Activated naive CD8-positive, alpha-beta T cell treated with anti-CD3 and anti-CD28 coated beads, Interleukin-2, amount 10 ng/mL, durations not matched to agents 7 days and 5 days (primary cell): ENCODE data around the gene SPEF1. TPM values are rescaled to one million over a fixed set of nuclear protein-coding genes. Genes with fewer than 3 reads are reported as not detected.
"Not testable (repeated sequence)": the region's sequence is repeated elsewhere in the genome, so short reads cannot be mapped to it uniquely, and the experiment has no call there.

ENCODE experiments used
- ATAC-seq: fragments of 150-1000 bp; cut with Tn5 transposase; one replicate; pipeline ENCODE4 v1.10.0; 2021; ENCODE audit warnings: low read depth, moderate library complexity
- POLR2A ChIA-PET: fragments of 350-600 bp; sonication (Branson Sonifier 250); formaldehyde crosslinking; loops from one replicate; lab custom pipeline; 2021; ENCODE audit warnings: antibody characterized with exemption; lab: Charles Lee
- DNase-seq: peaks from one replicate; pipeline ENCODE4 v3.0.0; 2021
- H3K27ac Mint-ChIP-seq: one replicate; pipeline ENCODE4 v1.8.0; 2022; ENCODE audit warnings: mild to moderate bottlenecking, mixed read lengths
- H3K27me3 Mint-ChIP-seq: one replicate; pipeline ENCODE4 v1.8.0; 2022; ENCODE audit warnings: mild to moderate bottlenecking, moderate library complexity, mixed read lengths
- H3K36me3 Mint-ChIP-seq: one replicate; pipeline ENCODE4 v1.8.0; 2021; ENCODE audit warnings: mild to moderate bottlenecking, mixed read lengths
- H3K4me1 Mint-ChIP-seq: one replicate; pipeline ENCODE4 v1.8.0; 2021; ENCODE audit warnings: mixed read lengths
- H3K4me3 Mint-ChIP-seq: one replicate; pipeline ENCODE4 v1.8.0; 2022; ENCODE audit warnings: mild to moderate bottlenecking, moderate library complexity, mixed read lengths
- H3K9me3 Mint-ChIP-seq: one replicate; pipeline ENCODE4 v1.8.0; 2021; ENCODE audit warnings: mixed read lengths
- total RNA-seq, 2 experiments: library from RNA; stranded (reverse); gene quantifications; one replicate each; pipeline ENCODE4 v1.2.3, GENCODE V29; 2021

Gene SPEF1
- total RNA-seq: not detected

GRCh38 chr20:3781153-3781910, at the start of gene SPEF1:
SPEF1 (minus strand) TSS chr20:3781448; CDS start chr20:3781287, 161 bp downstream.
- no peaks in the 10 kb centered on the region for H3K9me3 Mint-ChIP-seq
- peak within 1 kb of the TSS; percentile 37 for H3K4me3 Mint-ChIP-seq
- H3K36me3 Mint-ChIP-seq: peaks cover 5% of the 10 kb centered on the region
- H3K27me3 Mint-ChIP-seq: peaks cover 24% of the 10 kb centered on the region
- peak; percentile 34 for ATAC-seq
- POLR2A ChIA-PET: interaction anchor here (0.6 to 9.0 kb wide), 5 partner anchors 13 to 102 kb away, joined by 3 to 53 read pairs (median 4); partner anchors contain the start of genes ADISSP and AP5S1
- H3K27ac Mint-ChIP-seq: no peak within 1 kb of the TSS
- no peak for DNase-seq
- H3K4me1 Mint-ChIP-seq: peaks cover 33% of the 10 kb centered on the region

- ATAC-seq, H3K36me3 Mint-ChIP-seq, H3K4me3 Mint-ChIP-seq, H3K27ac Mint-ChIP-seq, POLR2A ChIA-PET, H3K4me1 Mint-ChIP-seq, H3K27me3 Mint-ChIP-seq, H3K9me3 Mint-ChIP-seq, DNase-seq: not testable (repeated sequence)
Observed at GRCh38 chr20:3829891-3830290, 48.6 kb upstream of the SPEF1 start.

- POLR2A ChIA-PET: interaction anchor here (1.5 kb wide), 1 partner anchor 42 kb away, joined by 3 read pairs; the partner anchor contains the start of gene CENPB
Observed at GRCh38 chr20:3828798-3829197, 47.5 kb upstream of the SPEF1 start.

GRCh38 chr20:3826420-3826819, 45.2 kb upstream of the SPEF1 start:
- H3K36me3 Mint-ChIP-seq: peaks cover 9% of the 10 kb centered on the region
- peaks cover 9% of the 10 kb centered on the region for H3K4me1 Mint-ChIP-seq
- POLR2A ChIA-PET: interaction anchor here (0.6 kb wide), 1 partner anchor 65 kb away, joined by 3 read pairs; no protein-coding TSS in a partner anchor
- H3K4me3 Mint-ChIP-seq: no peak overlapping the region
- no peak overlapping the region for H3K27ac Mint-ChIP-seq
- H3K27me3 Mint-ChIP-seq: no peaks in the 10 kb centered on the region
- DNase-seq (no peak), ATAC-seq (no peak)
- H3K9me3 Mint-ChIP-seq: no peaks in the 10 kb centered on the region

More at GRCh38 chr20:3828798-3829197, 47.5 kb upstream of the SPEF1 start:
- no peaks in the 10 kb centered on the region for H3K27me3 Mint-ChIP-seq
- peaks cover 7% of the 10 kb centered on the region for H3K36me3 Mint-ChIP-seq
- no peak overlapping the region for H3K27ac Mint-ChIP-seq
- H3K4me1 Mint-ChIP-seq: peaks cover 5% of the 10 kb centered on the region
- DNase-seq (no peak), ATAC-seq (no peak)
- no peak overlapping the region for H3K4me3 Mint-ChIP-seq
- H3K9me3 Mint-ChIP-seq: no peaks in the 10 kb centered on the region

GRCh38 chr20:3825526-3825925, 44.3 kb upstream of the SPEF1 start:
- ATAC-seq: no peak
- POLR2A ChIA-PET: no interaction called here
- Mint-ChIP-seq H3K4me1 (peaks cover 11% of the 10 kb centered on the region), H3K27me3 (no peaks in the 10 kb centered on the region), H3K27ac (no peak overlapping the region), H3K36me3 (peaks cover 8% of the 10 kb centered on the region), H3K4me3 (no peak overlapping the region), H3K9me3 (no peaks in the 10 kb centered on the region)
- no peak for DNase-seq

GRCh38 chr20:3823881-3824280, 42.6 kb upstream of the SPEF1 start:
- no peak overlapping the region for H3K27ac Mint-ChIP-seq
- ATAC-seq (no peak), DNase-seq (no peak)
- H3K4me3 Mint-ChIP-seq: no peak overlapping the region
- H3K4me1 Mint-ChIP-seq: peaks cover 21% of the 10 kb centered on the region
- peaks cover 4% of the 10 kb centered on the region for H3K36me3 Mint-ChIP-seq
- POLR2A ChIA-PET: interaction anchor here (0.6 kb wide), 1 partner anchor 15 kb away, joined by 3 read pairs; no protein-coding TSS in a partner anchor
- H3K9me3 Mint-ChIP-seq: no peaks in the 10 kb centered on the region
- no peaks in the 10 kb centered on the region for H3K27me3 Mint-ChIP-seq

GRCh38 chr20:3821996-3822395, 40.7 kb upstream of the SPEF1 start:
- DNase-seq: no peak
- no peaks in the 10 kb centered on the region for H3K9me3 Mint-ChIP-seq
- peaks cover 27% of the 10 kb centered on the region for H3K4me1 Mint-ChIP-seq
- POLR2A ChIA-PET: interaction anchor here (2.2 to 4.0 kb wide), 3 partner anchors 16 to 54 kb away, joined by 13 to 52 read pairs (median 24); partner anchors contain the start of genes ADISSP and CENPB
- no peak for ATAC-seq
- peak overlapping the region; percentile 86 for H3K4me3 Mint-ChIP-seq
- peaks cover 4% of the 10 kb centered on the region for H3K36me3 Mint-ChIP-seq
- H3K27ac Mint-ChIP-seq: peak overlapping the region; percentile 98
- H3K27me3 Mint-ChIP-seq: no peaks in the 10 kb centered on the region

- peaks cover 32% of the 10 kb centered on the region for H3K4me1 Mint-ChIP-seq
- DNase-seq (no peak), ATAC-seq (no peak)
- POLR2A ChIA-PET: interaction anchor here (0.7 to 4.0 kb wide), 17 partner anchors 10 to 67 kb away, joined by 3 to 52 read pairs (median 5); partner anchors contain the start of genes ADISSP, CDC25B, CENPB and SPEF1
- no peaks in the 10 kb centered on the region for H3K9me3 Mint-ChIP-seq
- peak overlapping the region; percentile 98 for H3K27ac Mint-ChIP-seq
- H3K36me3 Mint-ChIP-seq: peaks cover 2% of the 10 kb centered on the region
- H3K27me3 Mint-ChIP-seq: no peaks in the 10 kb centered on the region
- peak overlapping the region; percentile 86 for H3K4me3 Mint-ChIP-seq
Observed at GRCh38 chr20:3820901-3821727, 39.9 kb upstream of the SPEF1 start.

GRCh38 chr20:3820048-3820900, 39.0 kb upstream of the SPEF1 start, which contains the start of gene AP5S1:
AP5S1 (plus strand) TSS chr20:3820547; CDS start chr20:3822118, 1,571 bp downstream.
- H3K27me3 Mint-ChIP-seq: no peaks in the 10 kb centered on the region
- ATAC-seq (peak; percentile 81), DNase-seq (peak; percentile 97)
- H3K27ac Mint-ChIP-seq: peak within 1 kb of the TSS; percentile 98
- H3K4me3 Mint-ChIP-seq: peak within 1 kb of the TSS; percentile 86
- H3K9me3 Mint-ChIP-seq: no peaks in the 10 kb centered on the region
- POLR2A ChIA-PET: interaction anchor here (0.6 to 4.0 kb wide), 21 partner anchors 9 to 550 kb away, joined by 3 to 52 read pairs (median 4); partner anchors contain the start of genes ADISSP, CDC25B, CENPB and MAVS
- H3K36me3 Mint-ChIP-seq: peaks cover 2% of the 10 kb centered on the region
- H3K4me1 Mint-ChIP-seq: peaks cover 40% of the 10 kb centered on the region

GRCh38 chr20:3819411-3820047, 38.3 kb upstream of the SPEF1 start:
- ATAC-seq (no peak), DNase-seq (no peak)
- peaks cover 44% of the 10 kb centered on the region for H3K4me1 Mint-ChIP-seq
- H3K4me3 Mint-ChIP-seq: peak overlapping the region; percentile 84
- H3K27ac Mint-ChIP-seq: peak overlapping the region; percentile 90
- POLR2A ChIA-PET: interaction anchor here (0.6 to 4.0 kb wide), 14 partner anchors 8 to 551 kb away, joined by 3 to 52 read pairs (median 9); partner anchors contain the start of genes ADISSP, CDC25B, CENPB and MAVS
- H3K27me3 Mint-ChIP-seq: no peaks in the 10 kb centered on the region
- no peaks in the 10 kb centered on the region for H3K9me3 Mint-ChIP-seq
- H3K36me3 Mint-ChIP-seq: peaks cover 2% of the 10 kb centered on the region

GRCh38 chr20:3818155-3819151, 37.2 kb upstream of the SPEF1 start:
- Mint-ChIP-seq H3K36me3 (peaks cover 2% of the 10 kb centered on the region), H3K4me3 (no peak overlapping the region), H3K27me3 (no peaks in the 10 kb centered on the region), H3K4me1 (peaks cover 48% of the 10 kb centered on the region), H3K27ac (peak overlapping the region; percentile 90), H3K9me3 (no peaks in the 10 kb centered on the region)
- no peak for ATAC-seq
- POLR2A ChIA-PET: interaction anchor here (0.6 to 4.0 kb wide), 6 partner anchors 18 to 32 kb away, joined by 3 to 52 read pairs (median 8); partner anchors contain the start of genes CDC25B and CENPB
- no peak for DNase-seq
